Activated CD4-positive, CD25-positive, alpha-beta regulatory T cell (primary cell): ENCODE data around the gene LZTS2.
"Not testable (repeated sequence)": the region's sequence is repeated elsewhere in the genome, so short reads cannot be mapped to it uniquely, and the experiment has no call there.

Experiments
- DNase-seq, 4 experiments: peaks; one replicate each; lab custom pipeline; 2025; lab: John Stamatoyannopoulos, UW

Gene LZTS2

GRCh38 chr10:100999742-101000126 lies at the start of gene LZTS2:
Gene LZTS2, plus strand, starts transcription at chr10:100999808. Its CDS starts 2,731 bp downstream, at chr10:101002539.
- DNase-seq: no peak

GRCh38 chr10:100960251-100960650 lies 39.4 kb upstream of the LZTS2 start:
- DNase-seq: no peak

GRCh38 chr10:100962351-100963080 lies 37.1 kb upstream of the LZTS2 start:
- no peak for DNase-seq

GRCh38 chr10:100963826-100964225 lies 35.8 kb upstream of the LZTS2 start:
- DNase-seq: no peak

- DNase-seq: no peak
These were observed 33.8 kb upstream of the LZTS2 start for GRCh38 chr10:100965820-100966219.

GRCh38 chr10:100966887-100967286 lies 32.7 kb upstream of the LZTS2 start:
- DNase-seq: no peak

GRCh38 chr10:100967332-100967731 lies 32.3 kb upstream of the LZTS2 start:
- no peak for DNase-seq

- no peak for DNase-seq
These were observed 31.4 kb upstream of the LZTS2 start for GRCh38 chr10:100968062-100968736.

- DNase-seq: no peak
These were observed 30.8 kb upstream of the LZTS2 start for GRCh38 chr10:100968863-100969186.

- DNase-seq: peak in 3 of 4 experiments; percentile 11 to 13 (median 11)
These were observed 30.2 kb upstream of the LZTS2 start, which contains the start of gene SEMA4G for GRCh38 chr10:100969187-100970075. Gene SEMA4G, plus strand, starts transcription at chr10:100969504. Its CDS starts 3,409 bp downstream, at chr10:100972913.

GRCh38 chr10:100970076-100970913 lies 29.3 kb upstream of the LZTS2 start:
- DNase-seq: no peak

- DNase-seq: no peak
These were observed 28.4 kb upstream of the LZTS2 start for GRCh38 chr10:100970914-100971811.

- no peak for DNase-seq
These were observed 27.3 kb upstream of the LZTS2 start for GRCh38 chr10:100972115-100972903.

GRCh38 chr10:100972904-100973535 lies 26.6 kb upstream of the LZTS2 start:
- DNase-seq: no peak

- DNase-seq: not testable (repeated sequence)
These were observed 24.2 kb upstream of the LZTS2 start for GRCh38 chr10:100975397-100975796.

GRCh38 chr10:100976906-100977305 lies 22.7 kb upstream of the LZTS2 start:
- DNase-seq: no peak

- no peak for DNase-seq
These were observed 22.2 kb upstream of the LZTS2 start for GRCh38 chr10:100977436-100977835.

GRCh38 chr10:100978121-100978900 lies 21.3 kb upstream of the LZTS2 start:
- DNase-seq: no peak

- no peak for DNase-seq
These were observed 20.8 kb upstream of the LZTS2 start for GRCh38 chr10:100978901-100979195.
